ENCODE results near the gene EPHA4.

Gene EPHA4

DNA sequence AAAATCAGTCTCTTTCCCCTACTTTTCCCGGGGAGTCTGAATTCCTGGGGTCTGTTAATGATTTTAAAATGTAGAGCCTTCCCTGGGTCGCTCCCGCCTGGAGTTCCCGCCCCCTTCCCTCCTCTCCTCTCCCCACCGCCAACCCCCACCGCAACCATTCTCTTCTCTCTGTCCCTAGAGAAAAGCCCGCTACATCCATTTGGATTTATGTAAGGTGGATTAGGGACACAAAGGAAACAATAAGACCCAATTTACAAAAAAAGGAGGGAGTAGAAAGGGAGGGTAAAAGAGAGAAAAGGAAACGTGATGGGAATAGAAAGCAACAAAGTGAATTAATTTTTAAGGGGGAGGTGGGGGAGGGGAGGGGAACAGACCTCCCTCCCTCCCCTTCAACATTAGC is 2.2 kb downstream of the EPHA4 start:
- TF ChIP-seq CTCF (IDR thresholded peaks at IDR 0.05; ENCODE audit: extremely low read depth, insufficient read depth, missing control alignments) = no peak
- in situ Hi-C loops (cut with MboI; ENCODE audit: low pct_unique_long_range_greater_than_20kb, low sequenced_read_pairs, unreplicated experiment) = loop anchor here (10.0 kb wide), 1 partner anchor 885 kb away; no protein-coding TSS in a partner anchor
- DNase-seq (ENCODE audit: low spot score) = no peak

GRCh38 chr2:221569425-221569845 is 2.7 kb downstream of the EPHA4 start:
- no peak for DNase-seq (ENCODE audit: low spot score)
- TF ChIP-seq CTCF (IDR thresholded peaks at IDR 0.05; ENCODE audit: extremely low read depth, insufficient read depth, missing control alignments) = no peak
- in situ Hi-C loops (cut with MboI; ENCODE audit: low pct_unique_long_range_greater_than_20kb, low sequenced_read_pairs, unreplicated experiment) = no loop called here

DNA sequence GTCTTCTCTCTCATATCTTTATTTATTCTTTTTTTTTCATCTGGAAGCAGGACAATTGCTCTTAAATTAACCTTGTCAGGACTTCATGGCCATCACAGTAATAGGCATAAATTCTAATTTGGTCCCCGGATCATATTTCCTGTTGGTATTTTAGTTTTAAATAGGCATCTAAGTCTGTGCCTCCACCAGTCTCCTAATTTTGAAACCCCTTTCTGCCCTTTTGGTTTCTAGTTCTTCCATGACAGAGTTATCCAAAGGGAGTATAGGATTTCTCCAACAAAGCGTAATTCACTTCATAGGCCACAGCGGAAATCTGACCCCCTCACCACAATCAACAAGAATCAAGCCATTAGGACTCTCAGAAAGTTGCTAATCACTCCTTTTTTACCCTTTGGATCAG is 3.8 kb downstream of the EPHA4 start:
- in situ Hi-C loops (cut with MboI; ENCODE audit: low pct_unique_long_range_greater_than_20kb, low sequenced_read_pairs, unreplicated experiment) = no loop called here
- DNase-seq (ENCODE audit: low spot score) = no peak
- TF ChIP-seq CTCF (IDR thresholded peaks at IDR 0.05; ENCODE audit: extremely low read depth, insufficient read depth, missing control alignments) = no peak

GRCh38 chr2:221567809-221568208 is 4.3 kb downstream of the EPHA4 start:
- TF ChIP-seq CTCF (IDR thresholded peaks at IDR 0.05; ENCODE audit: extremely low read depth, insufficient read depth, missing control alignments) = no peak
- in situ Hi-C loops (cut with MboI; ENCODE audit: low pct_unique_long_range_greater_than_20kb, low sequenced_read_pairs, unreplicated experiment) = no loop called here
- no peak for DNase-seq (ENCODE audit: low spot score)

DNA sequence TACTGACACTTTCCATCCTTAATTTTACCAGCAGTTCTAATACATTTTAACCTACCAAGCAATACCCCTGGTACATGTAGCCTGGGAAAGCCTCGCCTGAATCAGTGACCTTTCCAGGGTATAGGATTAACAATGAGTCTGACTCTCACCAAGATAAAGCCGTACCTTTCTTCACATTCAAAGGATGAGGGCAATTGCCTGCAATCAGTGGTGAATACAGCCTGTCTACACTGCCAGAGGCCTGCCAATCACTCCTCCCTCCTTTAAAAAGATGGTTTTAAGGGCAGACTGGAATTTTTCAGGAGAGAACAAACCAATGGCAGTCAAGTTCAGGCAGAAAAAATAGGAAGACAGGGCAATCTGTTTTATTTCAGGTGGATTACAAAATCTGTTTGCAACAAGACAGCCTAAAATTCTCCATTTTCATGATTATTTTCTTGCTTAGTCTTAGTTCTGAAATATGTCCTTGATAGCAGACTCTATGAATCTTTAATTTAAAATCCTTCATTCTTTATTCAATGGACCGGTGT is 4.8 kb downstream of the EPHA4 start:
- in situ Hi-C loops (cut with MboI; ENCODE audit: low pct_unique_long_range_greater_than_20kb, low sequenced_read_pairs, unreplicated experiment) = no loop called here
- TF ChIP-seq CTCF (IDR thresholded peaks at IDR 0.05; ENCODE audit: extremely low read depth, insufficient read depth, missing control alignments) = no peak
- no peak for DNase-seq (ENCODE audit: low spot score)

DNA sequence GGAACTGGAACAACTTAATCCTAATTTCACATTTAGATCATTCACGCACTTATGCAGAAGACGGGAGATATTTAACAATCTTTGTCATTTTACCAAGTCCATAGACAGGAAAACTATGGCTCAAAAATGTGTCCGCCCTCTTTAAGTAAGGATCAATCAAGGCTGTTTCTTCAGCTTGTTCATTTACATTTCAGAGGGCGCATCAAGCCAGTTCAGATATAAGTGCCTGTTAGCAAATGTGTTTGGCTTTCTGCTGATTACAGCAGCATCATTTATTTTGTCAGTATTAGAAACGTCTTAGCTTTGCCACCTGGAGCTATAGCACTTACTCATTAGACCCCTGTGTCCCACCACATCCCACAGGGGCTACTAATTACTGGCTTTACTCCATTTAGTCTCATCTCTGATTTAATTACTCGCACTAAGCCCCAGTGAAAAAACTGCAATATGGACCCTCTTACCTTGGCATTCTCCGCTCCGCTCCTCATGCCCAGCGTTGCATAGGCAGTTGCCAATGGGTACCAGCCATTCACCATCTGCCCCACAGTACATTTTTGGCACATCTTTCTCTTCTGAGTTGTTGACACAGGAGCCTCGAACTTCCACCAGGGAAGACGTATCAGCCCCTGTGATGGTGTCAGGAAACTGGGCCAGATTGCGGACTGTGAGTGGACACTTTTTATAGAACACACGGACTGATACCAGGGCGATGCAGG is 8.7 kb downstream of the EPHA4 start:
- DNase-seq (ENCODE audit: low spot score) = no peak
- no peak for TF ChIP-seq CTCF (IDR thresholded peaks at IDR 0.05; ENCODE audit: extremely low read depth, insufficient read depth, missing control alignments)
- in situ Hi-C loops (cut with MboI; ENCODE audit: low pct_unique_long_range_greater_than_20kb, low sequenced_read_pairs, unreplicated experiment) = no loop called here

All from GM13977 (cell line).